DND-41 (cell line): ENCODE measurements around the gene TSPEAR.
"Not testable (repeated sequence)": the region's sequence is repeated elsewhere in the genome, so short reads cannot be mapped to it uniquely, and the experiment has no call there.

Source experiments
- ATAC-seq: fragments of 200-7000 bp; cut with Tn5 transposase; 3 replicates; pipeline ENCODE4 v1.9.1; 2021; ENCODE audit warnings: low read depth; ENCODE audit not compliant: insufficient read depth
- DNase-seq: peaks from one replicate; pipeline ENCODE4 v3.0.0-alpha.2; 2020
- H2AFZ ChIP-seq: 2 replicates; pipeline ENCODE4 v1.6.0; 2012; ENCODE audit warnings: low read depth, low read length
- H3K27ac ChIP-seq: 2 replicates; pipeline ENCODE4 v1.5.1; 2012; ENCODE audit warnings: low read length, inconsistent platforms
- H3K27me3 ChIP-seq: fragments of 200-600 bp; sonication (generic); 2 replicates; pipeline ENCODE4 v1.6.0; 2012; ENCODE audit warnings: low read length, mild to moderate bottlenecking, inconsistent platforms; ENCODE audit not compliant: insufficient read depth, poor library complexity
- H3K36me3 ChIP-seq: 2 replicates; pipeline ENCODE4 v1.5.1; 2012; ENCODE audit warnings: low read length, inconsistent platforms; ENCODE audit not compliant: insufficient read depth
- H3K4me1 ChIP-seq: 2 replicates; pipeline ENCODE4 v1.5.1; 2012; ENCODE audit warnings: mild to moderate bottlenecking, low read length; ENCODE audit not compliant: insufficient read depth
- H3K4me2 ChIP-seq: 2 replicates; pipeline ENCODE4 v1.6.0; 2012; ENCODE audit warnings: mild to moderate bottlenecking, moderate library complexity, low read length, inconsistent platforms; ENCODE audit not compliant: insufficient read depth
- H3K4me3 ChIP-seq, 2 experiments: fragments of 200-600 bp in 1 of 2; shearing (Covaris generic) in 1 of 2; 2 replicates each; pipeline ENCODE4 v1.5.1; 2012 to 2016; ENCODE audit warnings: inconsistent platforms in 2 of 2, low read length in 2 of 2, mild to moderate bottlenecking in 2 of 2, low read depth in 1 of 2, moderate library complexity in 1 of 2
- H3K79me2 ChIP-seq: 2 replicates; pipeline ENCODE4 v1.6.0; 2012; ENCODE audit warnings: low read length, inconsistent platforms; ENCODE audit not compliant: insufficient read depth
- H3K9ac ChIP-seq: 2 replicates; pipeline ENCODE4 v1.6.0; 2012; ENCODE audit warnings: low read depth, mild to moderate bottlenecking, inconsistent platforms, low read length, moderate library complexity
- H3K9me3 ChIP-seq: 2 replicates; pipeline ENCODE4 v1.5.1; 2012; ENCODE audit warnings: low read length, moderate library complexity, mild to moderate bottlenecking, inconsistent platforms; ENCODE audit not compliant: insufficient read depth, severe bottlenecking
- H4K20me1 ChIP-seq: 2 replicates; pipeline ENCODE4 v1.6.0; 2012; ENCODE audit warnings: low read length; ENCODE audit not compliant: insufficient read depth
- CTCF ChIP-seq: IDR thresholded peaks from 2 replicates; pipeline ENCODE4 v1.5.1; 2012; ENCODE audit warnings: borderline replicate concordance, low read length, moderate library complexity, mild to moderate bottlenecking; ENCODE audit not compliant: poor library complexity, severe bottlenecking; ENCODE audit errors: extremely low read depth
- EZH2 ChIP-seq: IDR thresholded peaks from 3 replicates; pipeline ENCODE4 v1.6.1; 2012; ENCODE audit warnings: borderline replicate concordance, low read depth, mild to moderate bottlenecking, moderate library complexity, low read length, inconsistent platforms; ENCODE audit not compliant: severe bottlenecking

TSPEAR gene

GRCh38 chr21:44664691-44665090, 46.7 kb downstream of the TSPEAR start:
- no peaks in the 10 kb centered on the region for H3K36me3 ChIP-seq
- no peaks in the 10 kb centered on the region for H3K4me1 ChIP-seq
- H3K27me3 ChIP-seq, result no peaks in the 10 kb centered on the region
- H3K4me3 ChIP-seq, result no peak overlapping the region
- H3K79me2 ChIP-seq, result no peaks in the 10 kb centered on the region
- H4K20me1 ChIP-seq, result no peaks in the 10 kb centered on the region
- ATAC-seq (no peak), DNase-seq (no peak)
- no peaks in the 10 kb centered on the region for H3K9me3 ChIP-seq
- TF ChIP-seq CTCF (no peak), EZH2 (no peak)
- no peak overlapping the region for H3K4me2 ChIP-seq
- no peak overlapping the region for H3K9ac ChIP-seq
- no peak overlapping the region for H2AFZ ChIP-seq
- H3K27ac ChIP-seq, result no peak overlapping the region

GRCh38 chr21:44661567-44661966, 49.8 kb downstream of the TSPEAR start:
- not testable (repeated sequence) for H3K4me3 ChIP-seq, H3K4me2 ChIP-seq, H3K9ac ChIP-seq, H3K9me3 ChIP-seq, H3K27me3 ChIP-seq, H3K27ac ChIP-seq, ATAC-seq, DNase-seq, H3K36me3 ChIP-seq, H2AFZ ChIP-seq, H3K79me2 ChIP-seq, H4K20me1 ChIP-seq
- peaks cover 24% of the 10 kb centered on the region for H3K4me1 ChIP-seq

- no peak overlapping the region for H3K9ac ChIP-seq
- DNase-seq (no peak), ATAC-seq (peak; percentile 62; the same call in 2 of the 3 replicates)
- H3K4me2 ChIP-seq, result no peak overlapping the region
- H3K9me3 ChIP-seq, result peaks cover 4% of the 10 kb centered on the region
- no peaks in the 10 kb centered on the region for H3K27me3 ChIP-seq
- H3K4me1 ChIP-seq, result peaks cover 24% of the 10 kb centered on the region
- TF ChIP-seq CTCF (no peak), EZH2 (no peak)
- no peak overlapping the region for H3K27ac ChIP-seq
- no peaks in the 10 kb centered on the region for H3K79me2 ChIP-seq
- H2AFZ ChIP-seq, result no peak overlapping the region
- no peak overlapping the region for H3K4me3 ChIP-seq
- no peaks in the 10 kb centered on the region for H3K36me3 ChIP-seq
- no peaks in the 10 kb centered on the region for H4K20me1 ChIP-seq
Measured at GRCh38 chr21:44658913-44659595, 52.3 kb downstream of the TSPEAR start.

- TF ChIP-seq EZH2 (no peak), CTCF (no peak)
- Histone ChIP-seq H3K79me2 (no peaks in the 10 kb centered on the region), H3K27ac (no peak overlapping the region), H2AFZ (no peak overlapping the region), H3K4me1 (peaks cover 24% of the 10 kb centered on the region), H4K20me1 (no peaks in the 10 kb centered on the region), H3K9ac (no peak overlapping the region), H3K9me3 (peaks cover 4% of the 10 kb centered on the region), H3K36me3 (no peaks in the 10 kb centered on the region), H3K4me3 (no peak overlapping the region), H3K27me3 (no peaks in the 10 kb centered on the region), H3K4me2 (no peak overlapping the region)
- ATAC-seq (no peak), DNase-seq (no peak)
Measured at GRCh38 chr21:44658541-44658910, 52.8 kb downstream of the TSPEAR start.
